ENCODE data around the gene GAS2.
"Not testable (repeated sequence)": the region's sequence is repeated elsewhere in the genome, so short reads cannot be mapped to it uniquely, and the experiment has no call there.

Gene GAS2

GRCh38 chr11:22635689-22636088 lies 30.7 kb upstream of the GAS2 start:
- H3K4ac ChIP-seq (ENCODE audit: low read length), result no peak overlapping the region
- no peak overlapping the region for H2AFZ ChIP-seq (ENCODE audit: low read length)
- no peak overlapping the region for H4K91ac ChIP-seq (ENCODE audit: low read depth, low read length, poor library complexity)
- H3K18ac ChIP-seq (ENCODE audit: low read length), result no peak overlapping the region
- no CpG with 5 or more reads among the region's 1 CpG for WGBS, 2 donors (ENCODE audit: extremely low coverage in 2 of 2, insufficient read length in 2 of 2, insufficient replicate concordance in 1 of 2)
- peaks cover 0 to 2% of the 10 kb centered on the region in 2 donors for H3K4me1 ChIP-seq (ENCODE audit: control insufficient read depth in 2 of 2, insufficient read depth in 1 of 2, low read depth in 1 of 2, low read length in 2 of 2)
- DNase-seq (ENCODE audit: low spot score), result no peak
- H2BK120ac ChIP-seq (ENCODE audit: low read depth, low read length), result no peak overlapping the region
- H2AK5ac ChIP-seq (ENCODE audit: low read depth, low read length), result no peak overlapping the region
- no peak overlapping the region for H2BK15ac ChIP-seq (ENCODE audit: low read length)
- no peaks in the 10 kb centered on the region for H3K27me3 ChIP-seq (ENCODE audit: control insufficient read depth in 3 of 3, insufficient read depth in 3 of 3, low read depth in 1 of 3, low read length in 3 of 3)
- no peak overlapping the region for H3K14ac ChIP-seq (ENCODE audit: low read length)
- no peak overlapping the region for H3K4me2 ChIP-seq (ENCODE audit: insufficient read depth, low read length, poor library complexity, severe bottlenecking)
- H3K36me3 ChIP-seq (replicated peaks in 1 of 2; ENCODE audit: control insufficient read depth in 2 of 2, insufficient read depth in 2 of 2, low read length in 2 of 2), result no peaks in the 10 kb centered on the region
- no peak overlapping the region for H4K8ac ChIP-seq (ENCODE audit: low read depth, low read length)
- H3K9ac ChIP-seq (ENCODE audit: low read depth, low read length, poor library complexity), result no peak overlapping the region
- no peak overlapping the region for H2BK5ac ChIP-seq (ENCODE audit: low read length)
- no peaks in the 10 kb centered on the region for H3K9me3 ChIP-seq (replicated peaks in 1 of 2; ENCODE audit: control insufficient read depth in 2 of 2, insufficient read depth in 1 of 2, low read depth in 1 of 2, low read length in 2 of 2)
- H2BK12ac ChIP-seq (ENCODE audit: low read length), result no peak overlapping the region
- no peak overlapping the region for H3K27ac ChIP-seq (replicated peaks; ENCODE audit: low read length)
- no peak overlapping the region for H3K4me3 ChIP-seq (ENCODE audit: low read length in 2 of 2)
- H3K79me1 ChIP-seq (ENCODE audit: low read depth, low read length), result no peaks in the 10 kb centered on the region
- H3K23ac ChIP-seq (ENCODE audit: low read depth, low read length, poor library complexity), result no peak overlapping the region

GRCh38 chr11:22640862-22641261 lies 25.5 kb upstream of the GAS2 start:
- Histone ChIP-seq H3K79me1 (ENCODE audit: low read depth, low read length) (no peaks in the 10 kb centered on the region), H2BK5ac (ENCODE audit: low read length) (no peak overlapping the region), H3K4ac (ENCODE audit: low read length) (no peak overlapping the region), H3K9ac (ENCODE audit: low read depth, low read length, poor library complexity) (no peak overlapping the region), H2BK15ac (ENCODE audit: low read length) (no peak overlapping the region), H3K14ac (ENCODE audit: low read length) (no peak overlapping the region), H3K4me1 (ENCODE audit: control insufficient read depth in 2 of 2, insufficient read depth in 1 of 2, low read depth in 1 of 2, low read length in 2 of 2) (peaks cover 0 to 5% of the 10 kb centered on the region in 2 donors), H3K23ac (ENCODE audit: low read depth, low read length, poor library complexity) (no peak overlapping the region), H3K18ac (ENCODE audit: low read length) (no peak overlapping the region), H2BK120ac (ENCODE audit: low read depth, low read length) (no peak overlapping the region), H2AFZ (ENCODE audit: low read length) (peak overlapping the region; percentile 86), H3K36me3 (replicated peaks in 1 of 2; ENCODE audit: control insufficient read depth in 2 of 2, insufficient read depth in 2 of 2, low read length in 2 of 2) (no peaks in the 10 kb centered on the region), H3K9me3 (replicated peaks in 1 of 2; ENCODE audit: control insufficient read depth in 2 of 2, insufficient read depth in 1 of 2, low read depth in 1 of 2, low read length in 2 of 2) (no peaks in the 10 kb centered on the region), H2BK12ac (ENCODE audit: low read length) (no peak overlapping the region), H3K4me2 (ENCODE audit: insufficient read depth, low read length, poor library complexity, severe bottlenecking) (no peak overlapping the region), H3K27ac (replicated peaks; ENCODE audit: low read length) (no peak overlapping the region), H3K4me3 (ENCODE audit: low read length in 2 of 2) (no peak overlapping the region), H4K8ac (ENCODE audit: low read depth, low read length) (no peak overlapping the region), H2AK5ac (ENCODE audit: low read depth, low read length) (no peak overlapping the region), H4K91ac (ENCODE audit: low read depth, low read length, poor library complexity) (no peak overlapping the region), H3K27me3 (ENCODE audit: control insufficient read depth in 3 of 3, insufficient read depth in 3 of 3, low read depth in 1 of 3, low read length in 3 of 3) (no peaks in the 10 kb centered on the region)
- no peak for DNase-seq (ENCODE audit: low spot score)
- WGBS, 2 donors (ENCODE audit: extremely low coverage in 2 of 2, insufficient read length in 2 of 2, insufficient replicate concordance in 1 of 2), result no CpG with 5 or more reads among the region's 2 CpGs

- Histone ChIP-seq H3K4me3 (ENCODE audit: low read length in 2 of 2) (no peak overlapping the region), H3K14ac (ENCODE audit: low read length) (no peak overlapping the region), H3K9me3 (replicated peaks in 1 of 2; ENCODE audit: control insufficient read depth in 2 of 2, insufficient read depth in 1 of 2, low read depth in 1 of 2, low read length in 2 of 2) (no peaks in the 10 kb centered on the region), H4K8ac (ENCODE audit: low read depth, low read length) (no peak overlapping the region), H3K27me3 (ENCODE audit: control insufficient read depth in 3 of 3, insufficient read depth in 3 of 3, low read depth in 1 of 3, low read length in 3 of 3) (no peaks in the 10 kb centered on the region), H2BK120ac (ENCODE audit: low read depth, low read length) (no peak overlapping the region), H3K4me2 (ENCODE audit: insufficient read depth, low read length, poor library complexity, severe bottlenecking) (no peak overlapping the region), H2AFZ (ENCODE audit: low read length) (no peak overlapping the region), H2BK15ac (ENCODE audit: low read length) (no peak overlapping the region), H3K79me1 (ENCODE audit: low read depth, low read length) (no peaks in the 10 kb centered on the region), H3K4ac (ENCODE audit: low read length) (no peak overlapping the region), H2BK12ac (ENCODE audit: low read length) (no peak overlapping the region), H3K27ac (replicated peaks; ENCODE audit: low read length) (no peak overlapping the region), H3K36me3 (replicated peaks in 1 of 2; ENCODE audit: control insufficient read depth in 2 of 2, insufficient read depth in 2 of 2, low read length in 2 of 2) (no peaks in the 10 kb centered on the region), H3K23ac (ENCODE audit: low read depth, low read length, poor library complexity) (no peak overlapping the region), H3K4me1 (ENCODE audit: control insufficient read depth in 2 of 2, insufficient read depth in 1 of 2, low read depth in 1 of 2, low read length in 2 of 2) (peaks cover 0 to 5% of the 10 kb centered on the region in 2 donors), H3K9ac (ENCODE audit: low read depth, low read length, poor library complexity) (no peak overlapping the region), H2AK5ac (ENCODE audit: low read depth, low read length) (no peak overlapping the region), H2BK5ac (ENCODE audit: low read length) (no peak overlapping the region), H3K18ac (ENCODE audit: low read length) (no peak overlapping the region), H4K91ac (ENCODE audit: low read depth, low read length, poor library complexity) (no peak overlapping the region)
- DNase-seq (ENCODE audit: low spot score), result no peak
Measured at GRCh38 chr11:22641559-22641958, 24.9 kb upstream of the GAS2 start.

GRCh38 chr11:22652346-22652745 lies 14.1 kb upstream of the GAS2 start:
- H3K4ac ChIP-seq (ENCODE audit: low read length); H2BK12ac ChIP-seq (ENCODE audit: low read length); H3K79me1 ChIP-seq (ENCODE audit: low read depth, low read length); H4K91ac ChIP-seq (ENCODE audit: low read depth, low read length, poor library complexity); H2BK120ac ChIP-seq (ENCODE audit: low read depth, low read length); DNase-seq (ENCODE audit: low spot score); H4K8ac ChIP-seq (ENCODE audit: low read depth, low read length); H3K27me3 ChIP-seq (ENCODE audit: control insufficient read depth in 3 of 3, insufficient read depth in 3 of 3, low read depth in 1 of 3, low read length in 3 of 3); H3K4me3 ChIP-seq (ENCODE audit: low read length in 2 of 2); H3K9me3 ChIP-seq (replicated peaks in 1 of 2; ENCODE audit: control insufficient read depth in 2 of 2, insufficient read depth in 1 of 2, low read depth in 1 of 2, low read length in 2 of 2); H3K36me3 ChIP-seq (replicated peaks in 1 of 2; ENCODE audit: control insufficient read depth in 2 of 2, insufficient read depth in 2 of 2, low read length in 2 of 2); H3K18ac ChIP-seq (ENCODE audit: low read length); H2AK5ac ChIP-seq (ENCODE audit: low read depth, low read length); H2BK15ac ChIP-seq (ENCODE audit: low read length); H2BK5ac ChIP-seq (ENCODE audit: low read length); H3K14ac ChIP-seq (ENCODE audit: low read length); H3K27ac ChIP-seq (replicated peaks; ENCODE audit: low read length); H3K23ac ChIP-seq (ENCODE audit: low read depth, low read length, poor library complexity); H3K9ac ChIP-seq (ENCODE audit: low read depth, low read length, poor library complexity); H3K4me1 ChIP-seq (ENCODE audit: control insufficient read depth in 2 of 2, insufficient read depth in 1 of 2, low read depth in 1 of 2, low read length in 2 of 2); H3K4me2 ChIP-seq (ENCODE audit: insufficient read depth, low read length, poor library complexity, severe bottlenecking): not testable (repeated sequence)
- H2AFZ ChIP-seq (ENCODE audit: low read length), result peak overlapping the region; percentile 45
- WGBS, 2 donors (ENCODE audit: extremely low coverage in 2 of 2, insufficient read length in 2 of 2, insufficient replicate concordance in 1 of 2), result no CpG with 5 or more reads among the region's 15 CpGs

All from neuronal stem cell (in vitro differentiated cells).